GM18951 (cell line): ENCODE results near the gene RAD21L1.
"Not testable (repeated sequence)": the region's sequence is repeated elsewhere in the genome, so short reads cannot be mapped to it uniquely, and the experiment has no call there.

ENCODE experiments used
- POLR2A ChIP-seq: IDR thresholded peaks from 4 replicates; pipeline ENCODE4 v1.6.1; 2011; ENCODE audit warnings: mild to moderate bottlenecking; ENCODE audit not compliant: insufficient read length, insufficient read depth; ENCODE audit errors: extremely low read depth
- in situ Hi-C: fragments of 300-500 bp; cut with MboI; formaldehyde crosslinking; loops from one replicate; pipeline ENCODE4 v1.12.0; 2022; ENCODE audit warnings: low sequenced_read_pairs, mixed read lengths, inconsistent platforms; ENCODE audit not compliant: unreplicated experiment

The RAD21L1 gene

GRCh38 chr20:1225263-1225782 lies 521 bp upstream of the RAD21L1 start:
- in situ Hi-C loops = no loop called here
- TF ChIP-seq POLR2A = no peak

- no peak for TF ChIP-seq POLR2A
- in situ Hi-C loops = no loop called here
These were observed 3.7 kb downstream of the RAD21L1 start for GRCh38 chr20:1229541-1229940.

GRCh38 chr20:1232286-1233111 lies 6.7 kb downstream of the RAD21L1 start:
- in situ Hi-C loops = no loop called here
- no peak for TF ChIP-seq POLR2A

- in situ Hi-C loops = no loop called here
- no peak for TF ChIP-seq POLR2A
These were observed 14.7 kb downstream of the RAD21L1 start for GRCh38 chr20:1240549-1240948.

GRCh38 chr20:1241456-1241855 lies 15.6 kb downstream of the RAD21L1 start:
- no peak for TF ChIP-seq POLR2A
- in situ Hi-C loops = no loop called here

- TF ChIP-seq POLR2A = no peak
- in situ Hi-C loops = no loop called here
These were observed 16.3 kb downstream of the RAD21L1 start for GRCh38 chr20:1242099-1242498.

- in situ Hi-C loops = no loop called here
- TF ChIP-seq POLR2A = no peak
These were observed 16.7 kb downstream of the RAD21L1 start for GRCh38 chr20:1242530-1242929.

- TF ChIP-seq POLR2A = no peak
- in situ Hi-C loops = no loop called here
These were observed 19.7 kb downstream of the RAD21L1 start for GRCh38 chr20:1245578-1245977.

- in situ Hi-C loops = no loop called here
- TF ChIP-seq POLR2A = no peak
These were observed 21.8 kb downstream of the RAD21L1 start for GRCh38 chr20:1247689-1248088.

- in situ Hi-C loops = not testable (repeated sequence)
These were observed 24.4 kb downstream of the RAD21L1 start for GRCh38 chr20:1250282-1250681.

GRCh38 chr20:1252416-1252815 lies 26.6 kb downstream of the RAD21L1 start:
- TF ChIP-seq POLR2A = no peak
- in situ Hi-C loops = no loop called here

GRCh38 chr20:1254254-1254653 lies 28.4 kb downstream of the RAD21L1 start:
- TF ChIP-seq POLR2A = no peak
- in situ Hi-C loops = no loop called here

GRCh38 chr20:1255675-1256074 lies 29.8 kb downstream of the RAD21L1 start:
- in situ Hi-C loops = no loop called here
- TF ChIP-seq POLR2A = no peak

GRCh38 chr20:1263853-1264252 lies 38.0 kb downstream of the RAD21L1 start:
- in situ Hi-C loops = no loop called here
- no peak for TF ChIP-seq POLR2A
